PC-9 (cell line): Measurements from ENCODE around the gene ST7.

Experiments used
- CTCF ChIP-seq: fragments of 200-600 bp; sonication (generic); conservative IDR thresholded peaks from 2 replicates; pipeline ENCODE4 v1.6.1; 2017; ENCODE audit warnings: mixed run types, antibody characterized with exemption, mild to moderate bottlenecking, moderate library complexity
- EZH2 ChIP-seq: fragments of 200-600 bp; sonication (generic); IDR thresholded peaks from 2 replicates; pipeline ENCODE4 v1.8.0; 2017; ENCODE audit warnings: antibody characterized with exemption, low read depth

- TF ChIP-seq CTCF (no peak), EZH2 (no peak)
Observed at GRCh38 chr7:117178600-117178999, 225.3 kb downstream of the ST7 start.
